ENCODE measurements around the gene GP1BA.
"Not testable (repeated sequence)": the region's sequence is repeated elsewhere in the genome, so short reads cannot be mapped to it uniquely, and the experiment has no call there.

DNA sequence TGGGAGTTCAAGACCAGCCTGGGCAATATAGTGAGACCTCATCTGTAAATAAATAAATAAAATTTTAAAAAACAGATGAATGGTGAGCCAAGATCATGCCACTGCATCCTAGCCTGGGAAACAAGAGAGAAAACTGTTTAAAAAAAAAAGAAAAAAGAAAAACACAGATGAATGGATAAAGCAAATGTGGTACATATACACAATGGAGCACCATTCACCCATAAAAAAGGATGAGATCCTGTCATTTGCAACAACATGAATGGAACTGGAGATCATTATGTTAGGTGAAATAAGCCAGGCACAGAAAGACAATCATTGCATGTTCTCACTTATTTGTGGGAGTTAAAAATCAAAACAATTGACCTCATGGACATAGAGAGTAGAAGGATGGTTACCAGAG, 25.4 kb upstream of the GP1BA start:
- TF ChIP-seq, protein P1, sequence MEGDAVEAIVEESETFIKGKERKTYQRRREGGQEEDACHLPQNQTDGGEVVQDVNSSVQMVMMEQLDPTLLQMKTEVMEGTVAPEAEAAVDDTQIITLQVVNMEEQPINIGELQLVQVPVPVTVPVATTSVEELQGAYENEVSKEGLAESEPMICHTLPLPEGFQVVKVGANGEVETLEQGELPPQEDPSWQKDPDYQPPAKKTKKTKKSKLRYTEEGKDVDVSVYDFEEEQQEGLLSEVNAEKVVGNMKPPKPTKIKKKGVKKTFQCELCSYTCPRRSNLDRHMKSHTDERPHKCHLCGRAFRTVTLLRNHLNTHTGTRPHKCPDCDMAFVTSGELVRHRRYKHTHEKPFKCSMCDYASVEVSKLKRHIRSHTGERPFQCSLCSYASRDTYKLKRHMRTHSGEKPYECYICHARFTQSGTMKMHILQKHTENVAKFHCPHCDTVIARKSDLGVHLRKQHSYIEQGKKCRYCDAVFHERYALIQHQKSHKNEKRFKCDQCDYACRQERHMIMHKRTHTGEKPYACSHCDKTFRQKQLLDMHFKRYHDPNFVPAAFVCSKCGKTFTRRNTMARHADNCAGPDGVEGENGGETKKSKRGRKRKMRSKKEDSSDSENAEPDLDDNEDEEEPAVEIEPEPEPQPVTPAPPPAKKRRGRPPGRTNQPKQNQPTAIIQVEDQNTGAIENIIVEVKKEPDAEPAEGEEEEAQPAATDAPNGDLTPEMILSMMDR (IDR thresholded peaks at IDR 0.05) = not testable (repeated sequence)
- not testable (repeated sequence) for TF ChIP-seq POLR2A (IDR thresholded peaks at IDR 0.05)
